Measurements from ENCODE around the gene DPYSL3.
A peak's percentile ranks its signal among the peaks of the same experiment; 100 is the strongest.
"Not testable (repeated sequence)": the region's sequence is repeated elsewhere in the genome, so short reads cannot be mapped to it uniquely, and the experiment has no call there.

The DPYSL3 gene

GRCh38 chr5:147509710-147510651, at the start of gene DPYSL3:
TSS of gene DPYSL3 (minus strand) at chr5:147510068. CDS start at chr5:147509858, 210 bp downstream.
- peak in 11 of 14 donors; percentile 7 to 64 (median 26) for DNase-seq

GRCh38 chr5:147558826-147559225, 49.0 kb upstream of the DPYSL3 start:
- DNase-seq: peak in 3 of 14 donors; percentile 3 to 11 (median 8)

- no peak for DNase-seq
These were observed 48.2 kb upstream of the DPYSL3 start for GRCh38 chr5:147557876-147558745.

- no peak for DNase-seq
These were observed 45.3 kb upstream of the DPYSL3 start for GRCh38 chr5:147555176-147555575.

GRCh38 chr5:147554261-147554817, 44.5 kb upstream of the DPYSL3 start:
- DNase-seq: no peak

GRCh38 chr5:147553817-147554216, 43.9 kb upstream of the DPYSL3 start:
- DNase-seq: not testable (repeated sequence)

GRCh38 chr5:147552897-147553296, 43.0 kb upstream of the DPYSL3 start:
- no peak for DNase-seq

GRCh38 chr5:147551677-147552076, 41.8 kb upstream of the DPYSL3 start:
- no peak for DNase-seq

GRCh38 chr5:147547730-147548129, 37.9 kb upstream of the DPYSL3 start:
- DNase-seq: peak in 1 of 14 donors; percentile 11

GRCh38 chr5:147544556-147544955, 34.7 kb upstream of the DPYSL3 start:
- no peak for DNase-seq

- peak in 1 of 14 donors; percentile 13 for DNase-seq
These were observed 29.2 kb upstream of the DPYSL3 start for GRCh38 chr5:147539053-147539452.

- DNase-seq: no peak
These were observed 28.4 kb upstream of the DPYSL3 start for GRCh38 chr5:147538236-147538635.

- no peak for DNase-seq
These were observed 24.5 kb upstream of the DPYSL3 start for GRCh38 chr5:147534172-147534951.

GRCh38 chr5:147532156-147532555, 22.3 kb upstream of the DPYSL3 start:
- no peak for DNase-seq

GRCh38 chr5:147530530-147531389, 20.9 kb upstream of the DPYSL3 start:
- peak in 1 of 14 donors; percentile 18 for DNase-seq

GRCh38 chr5:147523069-147523468, 13.2 kb upstream of the DPYSL3 start:
- no peak for DNase-seq

GRCh38 chr5:147522435-147522834, 12.6 kb upstream of the DPYSL3 start:
- DNase-seq: no peak

GRCh38 chr5:147520450-147520849, 10.6 kb upstream of the DPYSL3 start:
- DNase-seq: no peak

- no peak for DNase-seq
These were observed 9.5 kb upstream of the DPYSL3 start for GRCh38 chr5:147519380-147519779.

GRCh38 chr5:147517383-147517782, 7.5 kb upstream of the DPYSL3 start:
- DNase-seq: no peak

- DNase-seq: no peak
These were observed 5.4 kb upstream of the DPYSL3 start for GRCh38 chr5:147515269-147515668.

Measured in C1 segment of cervical spinal cord (tissue), 14 donors.